Liver (tissue), 9 donors: ENCODE measurements around the gene OGA. TPM values are rescaled to one million over a fixed set of nuclear protein-coding genes. Genes with fewer than 3 reads are reported as not detected.

Source experiments
- DNase-seq: peaks from one replicate; pipeline ENCODE4 v3.0.0-alpha.2; 2017; ENCODE audit warnings: low spot score
- H3K27ac ChIP-seq, 2 donors: one replicate each; pipeline ENCODE4 v1.7.0; 2013; ENCODE audit warnings: inconsistent platforms in 2 of 2, low read length in 2 of 2, control low read depth in 1 of 2, low read depth in 1 of 2, mild to moderate bottlenecking in 1 of 2
- H3K27me3 ChIP-seq, 4 donors: one replicate each; pipeline versions ENCODE4 v1.6.1 to v1.7.0; 2013; ENCODE audit warnings: low read length in 3 of 4, inconsistent platforms in 1 of 4, mild to moderate bottlenecking in 1 of 4, moderate library complexity in 1 of 4; ENCODE audit not compliant: control insufficient read depth in 4 of 4, insufficient read depth in 4 of 4
- H3K36me3 ChIP-seq, 4 donors: one replicate each; pipeline versions ENCODE4 v1.6.1 to v1.7.0; 2013; ENCODE audit warnings: low read length in 3 of 4, mild to moderate bottlenecking in 3 of 4, low read depth in 1 of 4, moderate library complexity in 1 of 4; ENCODE audit not compliant: control insufficient read depth in 4 of 4, insufficient read depth in 3 of 4
- H3K4me1 ChIP-seq, 4 donors: one replicate each; pipeline versions ENCODE4 v1.6.1 to v1.7.0; 2013; ENCODE audit warnings: low read length in 3 of 4, mild to moderate bottlenecking in 3 of 4, moderate library complexity in 1 of 4; ENCODE audit not compliant: control insufficient read depth in 4 of 4, insufficient read depth in 4 of 4
- H3K4me3 ChIP-seq, 3 donors: one replicate each; pipeline versions ENCODE4 v1.6.1 to v1.7.0; 2013; ENCODE audit warnings: low read length in 3 of 3, control low read depth in 1 of 3, low read depth in 1 of 3, mild to moderate bottlenecking in 1 of 3
- H3K9ac ChIP-seq, 2 donors: one replicate each; pipeline ENCODE4 v1.7.0; 2013; ENCODE audit warnings: low read length in 2 of 2, mild to moderate bottlenecking in 2 of 2, moderate library complexity in 2 of 2, control low read depth in 1 of 2, low read depth in 1 of 2
- H3K9me3 ChIP-seq, 4 donors: one replicate each; pipeline versions ENCODE4 v1.6.1 to v1.7.0; 2013; ENCODE audit warnings: low read length in 3 of 4; ENCODE audit not compliant: control insufficient read depth in 4 of 4
- ATF3 ChIP-seq: IDR thresholded peaks from 2 replicates; pipeline ENCODE4 v1.6.1; 2016; ENCODE audit warnings: antibody characterized with exemption
- FOXA1 ChIP-seq: IDR thresholded peaks from 2 replicates; pipeline ENCODE4 v1.6.1; 2016; ENCODE audit warnings: antibody characterized with exemption
- FOXA2 ChIP-seq: IDR thresholded peaks from 2 replicates; pipeline ENCODE4 v1.6.1; 2016; ENCODE audit warnings: antibody characterized with exemption
- GABPA ChIP-seq, 2 donors: IDR thresholded peaks in 1 of 2; conservative IDR thresholded peaks in 1 of 2; 2 replicates each; pipeline ENCODE4 v1.6.1; 2016; ENCODE audit warnings: antibody characterized with exemption in 2 of 2, mild to moderate bottlenecking in 1 of 2, moderate library complexity in 1 of 2
- HNF4G ChIP-seq: IDR thresholded peaks from 2 replicates; pipeline ENCODE4 v1.6.1; 2016; ENCODE audit warnings: antibody characterized with exemption
- MAX ChIP-seq: IDR thresholded peaks from 2 replicates; pipeline ENCODE4 v1.6.1; 2016; ENCODE audit warnings: antibody characterized with exemption
- NR2F2 ChIP-seq: IDR thresholded peaks from 2 replicates; pipeline ENCODE4 v1.6.1; 2016; ENCODE audit warnings: antibody characterized with exemption
- RAD21 ChIP-seq, 2 donors: IDR thresholded peaks; 2 replicates each; pipeline ENCODE4 v1.6.1; 2016; ENCODE audit warnings: antibody characterized with exemption in 2 of 2, mild to moderate bottlenecking in 2 of 2
- REST ChIP-seq: IDR thresholded peaks from 2 replicates; pipeline ENCODE4 v1.6.1; 2016; ENCODE audit warnings: antibody characterized with exemption, mild to moderate bottlenecking
- RXRA ChIP-seq, 2 donors: IDR thresholded peaks; 2 replicates each; pipeline ENCODE4 v1.6.1; 2017 to 2018; ENCODE audit warnings: antibody characterized with exemption in 2 of 2, mild to moderate bottlenecking in 1 of 2
- SP1 ChIP-seq: IDR thresholded peaks from 2 replicates; pipeline ENCODE4 v1.6.1; 2018; ENCODE audit warnings: antibody characterized with exemption, mild to moderate bottlenecking
- TAF1 ChIP-seq: conservative IDR thresholded peaks from 2 replicates; pipeline ENCODE4 v1.6.1; 2016; ENCODE audit warnings: antibody characterized with exemption, mild to moderate bottlenecking
- YY1 ChIP-seq: IDR thresholded peaks from 2 replicates; pipeline ENCODE4 v1.6.1; 2016; ENCODE audit warnings: antibody characterized with exemption, mild to moderate bottlenecking
- WGBS: extraction: QIAGEN DNeasy Blood & Tissue Kit; methylation state at CpG from one replicate; pipeline ENCODE4 v1.1.7; 2013; 5-methylcytosine and 5-hydroxymethylcytosine counted together
- polyA plus RNA-seq, 2 donors: library from polyadenylated mRNA; stranded (reverse) in 1 of 2; unstranded in 1 of 2; fragments of 200-250 nt in 1 of 2; fragments of >200 nt in 1 of 2; fragmentation: Nextera tagmentation in 1 of 2; extraction: Ambion mirVana in 1 of 2; gene quantifications; one replicate each; pipeline versions ENCODE4 v1.2.1 to v1.2.3, GENCODE V29; 2013 to 2015
- total RNA-seq, 2 donors: library from RNA; depleted of rRNA; stranded (reverse); fragments of >200 nt; gene quantifications; one replicate each; pipeline ENCODE4 v1.2.3, GENCODE V29; 2014
- TF ChIP-seq, protein P1 (sequence below): IDR thresholded peaks from 2 replicates; pipeline ENCODE4 v1.6.1; 2016; ENCODE audit warnings: antibody characterized with exemption
- donor health status: healthy.
- donor health status: healthy.
- donor health status: healthy.
- donor health status: healthy.
- donor health status: healthy.

Gene OGA
- total and polyA plus RNA-seq, 4 donors: 18.0 to 64.3 (median 41.4) TPM

DNA sequence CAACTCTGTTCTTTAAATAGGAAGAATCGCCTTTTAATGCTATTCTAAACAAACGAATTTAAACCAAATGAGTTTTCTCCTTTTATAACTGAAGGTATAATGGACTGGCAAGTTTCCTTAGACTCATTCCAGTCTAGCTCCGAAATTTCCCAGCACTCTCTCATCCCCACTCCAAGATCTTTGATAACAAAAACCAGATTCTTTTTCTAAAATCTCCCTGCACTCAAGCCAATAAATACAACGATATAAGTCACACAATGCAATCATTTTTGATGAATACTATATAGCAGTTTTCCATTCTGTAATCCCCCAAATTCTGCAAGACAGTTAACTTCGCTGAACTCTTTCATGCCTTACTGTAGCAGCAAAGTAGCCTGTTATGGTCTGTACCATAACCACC, 1.9 kb downstream of the OGA start (continued):
- TF ChIP-seq, protein P1, sequence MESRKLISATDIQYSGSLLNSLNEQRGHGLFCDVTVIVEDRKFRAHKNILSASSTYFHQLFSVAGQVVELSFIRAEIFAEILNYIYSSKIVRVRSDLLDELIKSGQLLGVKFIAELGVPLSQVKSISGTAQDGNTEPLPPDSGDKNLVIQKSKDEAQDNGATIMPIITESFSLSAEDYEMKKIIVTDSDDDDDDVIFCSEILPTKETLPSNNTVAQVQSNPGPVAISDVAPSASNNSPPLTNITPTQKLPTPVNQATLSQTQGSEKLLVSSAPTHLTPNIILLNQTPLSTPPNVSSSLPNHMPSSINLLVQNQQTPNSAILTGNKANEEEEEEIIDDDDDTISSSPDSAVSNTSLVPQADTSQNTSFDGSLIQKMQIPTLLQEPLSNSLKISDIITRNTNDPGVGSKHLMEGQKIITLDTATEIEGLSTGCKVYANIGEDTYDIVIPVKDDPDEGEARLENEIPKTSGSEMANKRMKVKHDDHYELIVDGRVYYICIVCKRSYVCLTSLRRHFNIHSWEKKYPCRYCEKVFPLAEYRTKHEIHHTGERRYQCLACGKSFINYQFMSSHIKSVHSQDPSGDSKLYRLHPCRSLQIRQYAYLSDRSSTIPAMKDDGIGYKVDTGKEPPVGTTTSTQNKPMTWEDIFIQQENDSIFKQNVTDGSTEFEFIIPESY: no peak
- no peak for TF ChIP-seq HNF4G
- TF ChIP-seq TAF1: no peak
- TF ChIP-seq RXRA (IDR thresholded peaks at IDR 0.05): no peak
- no peak for TF ChIP-seq YY1

DNA sequence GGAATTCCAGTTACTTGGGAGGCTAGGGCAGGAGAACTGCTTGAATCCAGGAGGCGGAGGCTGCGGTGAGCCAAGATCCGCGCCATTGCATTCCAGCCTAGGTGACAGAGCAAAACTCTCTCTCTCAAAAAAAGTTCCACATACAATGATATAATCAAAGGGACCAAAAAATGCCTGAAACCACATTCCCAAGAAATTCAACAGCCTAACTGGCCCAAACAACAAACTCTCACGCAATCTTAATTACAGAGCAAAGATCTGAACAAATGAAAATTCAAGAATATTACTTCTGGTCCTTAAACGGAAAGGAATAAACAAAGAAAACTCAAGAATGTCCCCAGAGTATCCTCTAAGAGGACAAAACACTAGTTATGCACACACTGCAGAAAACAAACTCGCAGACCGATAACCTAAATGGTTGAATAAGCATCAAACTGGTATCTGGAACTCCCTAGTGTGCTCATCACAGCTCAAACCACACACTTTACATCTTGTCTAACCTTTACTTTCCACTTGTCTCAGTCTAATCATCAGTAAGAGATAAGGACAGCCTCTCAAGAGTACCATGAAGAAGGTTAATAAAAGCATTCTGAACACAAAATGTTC, 3.7 kb downstream of the OGA start:
- Histone ChIP-seq H3K9me3 (no peaks in the 10 kb centered on the region), H3K36me3 (peaks cover 2 to 11% (median 11%) of the 10 kb centered on the region in 4 donors), H3K27me3 (no peaks in the 10 kb centered on the region), H3K4me3 (no peak overlapping the region), H3K27ac (no peak overlapping the region), H3K4me1 (peaks cover 9 to 39% (median 23%) of the 10 kb centered on the region in 4 donors), H3K9ac (no peak overlapping the region)
- no peak for DNase-seq
- 82% methylated on average over 8 of the region's 8 CpGs for WGBS
- TF ChIP-seq FOXA2 (no peak), YY1 (no peak), GABPA (IDR thresholded peaks at IDR 0.05 in 1 of 2, conservative IDR thresholded peaks at IDR 0.05 in 1 of 2) (no peak), TAF1 (no peak), REST (no peak), SP1 (no peak), ATF3 (no peak), MAX (no peak)
- TF ChIP-seq, protein P1: no peak

GRCh38 chr10:101812606-101813005, 5.6 kb downstream of the OGA start:
- H3K36me3 ChIP-seq: peaks cover 2 to 25% (median 15%) of the 10 kb centered on the region in 4 donors
- WGBS: 89% methylated on average over 4 of the region's 4 CpGs
- H3K27me3 ChIP-seq: no peaks in the 10 kb centered on the region
- no peak overlapping the region for H3K9ac ChIP-seq
- H3K27ac ChIP-seq: no peak overlapping the region
- H3K9me3 ChIP-seq: no peaks in the 10 kb centered on the region
- no peak overlapping the region for H3K4me3 ChIP-seq
- H3K4me1 ChIP-seq: peaks cover 8 to 30% (median 17%) of the 10 kb centered on the region in 4 donors
- no peak for DNase-seq
- no peak for TF ChIP-seq GABPA (IDR thresholded peaks at IDR 0.05 in 1 of 2, conservative IDR thresholded peaks at IDR 0.05 in 1 of 2)
- TF ChIP-seq, protein P1: no peak
- no peak for TF ChIP-seq TAF1
- no peak for TF ChIP-seq REST
- no peak for TF ChIP-seq NR2F2
- TF ChIP-seq SP1: no peak
- TF ChIP-seq ATF3: no peak
- TF ChIP-seq FOXA2: no peak
- TF ChIP-seq FOXA1: no peak
- no peak for TF ChIP-seq RXRA (IDR thresholded peaks at IDR 0.05)
- TF ChIP-seq RAD21 (IDR thresholded peaks at IDR 0.05): no peak
